ENCODE data around the gene CNP.
A peak's percentile ranks its signal among the peaks of the same experiment; 100 is the strongest.

Gene CNP

DNA sequence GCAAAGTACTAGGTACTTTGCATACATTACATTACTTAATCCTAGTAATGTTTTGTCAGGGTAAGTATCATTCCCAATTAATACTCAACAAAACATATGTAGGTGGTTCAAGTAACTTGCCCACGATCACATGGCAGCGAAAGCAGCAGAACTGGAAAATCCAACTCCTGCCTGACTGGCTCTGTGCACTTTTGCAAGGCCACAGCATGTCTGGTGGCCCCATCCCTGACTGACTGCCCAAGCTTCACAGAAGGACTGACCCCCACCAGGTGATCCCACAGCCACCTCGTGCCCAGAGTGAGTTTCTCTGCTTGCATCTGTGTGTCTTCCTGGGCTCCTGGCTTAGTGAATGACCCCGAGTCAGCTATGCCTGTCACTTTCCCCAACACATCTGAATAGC is 11.4 kb downstream of the CNP start:
- no peak overlapping the region for H3K4me3 ChIP-seq (ENCODE audit: low read depth, low read length)
- no peak for DNase-seq (ENCODE audit: low read depth, low spot score)
- TF ChIP-seq CTCF (IDR thresholded peaks at IDR 0.05; ENCODE audit: low read depth, low read length) = no peak
- in situ Hi-C loops (cut with HindIII; ENCODE audit: low sequenced_read_pairs) = no loop called here

DNA sequence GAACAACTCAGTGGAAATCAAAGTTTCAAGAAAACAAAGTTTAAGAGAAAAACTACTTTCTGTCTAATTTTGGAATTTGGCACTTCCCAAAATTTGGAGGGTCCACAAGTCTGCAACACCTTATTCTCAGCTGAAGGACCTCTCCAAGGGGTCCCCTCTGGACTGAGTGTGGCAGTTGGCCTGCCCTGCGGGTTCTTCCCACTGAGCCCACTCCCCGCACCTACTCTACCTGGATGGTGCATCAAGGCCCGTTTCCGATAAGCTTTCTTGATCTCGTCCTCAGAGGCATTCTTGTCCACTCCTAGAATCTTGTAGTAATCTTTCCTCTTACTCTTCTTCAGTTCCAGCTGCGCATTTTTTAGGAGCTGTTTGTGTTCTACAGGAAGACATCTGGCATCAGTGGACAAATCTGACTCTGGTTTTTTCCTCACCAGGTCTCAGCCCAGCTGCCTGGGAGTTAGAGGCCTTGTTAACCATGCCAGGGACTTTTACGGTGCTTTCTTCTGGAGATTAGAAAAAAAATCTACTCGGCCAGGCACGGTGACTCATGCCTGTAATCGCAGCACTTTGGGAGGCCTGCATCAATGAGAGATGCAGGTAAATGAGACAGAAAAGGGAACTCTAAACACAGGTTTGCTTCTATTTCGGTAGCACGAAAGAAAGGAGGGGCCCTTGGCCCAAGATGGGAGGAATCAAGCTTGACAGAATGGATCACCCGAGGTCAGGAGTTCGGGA is 15.6 kb downstream of the CNP start:
- in situ Hi-C loops (cut with HindIII; ENCODE audit: low sequenced_read_pairs) = no loop called here
- no peak for TF ChIP-seq CTCF (IDR thresholded peaks at IDR 0.05; ENCODE audit: low read depth, low read length)
- DNase-seq (ENCODE audit: low read depth, low spot score) = peak; percentile 47
- H3K4me3 ChIP-seq (ENCODE audit: low read depth, low read length) = no peak overlapping the region

DNA sequence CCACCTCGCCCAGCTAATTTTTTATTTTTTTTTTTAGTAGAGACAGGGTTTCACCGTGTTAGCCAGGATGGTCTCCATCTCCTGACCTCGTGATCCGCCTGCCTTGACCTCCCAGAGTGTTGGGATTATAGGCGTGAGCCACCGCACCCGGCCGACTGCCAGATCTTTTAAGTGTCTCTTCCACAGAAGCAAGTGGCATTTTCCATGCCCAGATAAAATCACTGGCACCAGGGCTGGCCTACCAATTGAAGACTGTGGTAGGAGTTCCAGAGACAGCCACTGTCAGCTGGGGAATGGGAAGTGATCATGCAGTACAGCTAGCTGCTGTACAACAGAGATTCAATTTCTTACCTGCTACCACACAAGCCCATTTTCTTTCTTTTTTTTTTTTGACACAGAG is 17.9 kb downstream of the CNP start:
- no peak for DNase-seq (ENCODE audit: low read depth, low spot score)
- in situ Hi-C loops (cut with HindIII; ENCODE audit: low sequenced_read_pairs) = no loop called here
- no peak overlapping the region for H3K4me3 ChIP-seq (ENCODE audit: low read depth, low read length)
- no peak for TF ChIP-seq CTCF (IDR thresholded peaks at IDR 0.05; ENCODE audit: low read depth, low read length)

- no peak overlapping the region for H3K4me3 ChIP-seq (ENCODE audit: low read depth, low read length)
- in situ Hi-C loops (cut with HindIII; ENCODE audit: low sequenced_read_pairs) = no loop called here
- no peak for TF ChIP-seq CTCF (IDR thresholded peaks at IDR 0.05; ENCODE audit: low read depth, low read length)
- DNase-seq (ENCODE audit: low read depth, low spot score) = no peak
Measured at GRCh38 chr17:41985919-41986318, 19.3 kb downstream of the CNP start.

DNA sequence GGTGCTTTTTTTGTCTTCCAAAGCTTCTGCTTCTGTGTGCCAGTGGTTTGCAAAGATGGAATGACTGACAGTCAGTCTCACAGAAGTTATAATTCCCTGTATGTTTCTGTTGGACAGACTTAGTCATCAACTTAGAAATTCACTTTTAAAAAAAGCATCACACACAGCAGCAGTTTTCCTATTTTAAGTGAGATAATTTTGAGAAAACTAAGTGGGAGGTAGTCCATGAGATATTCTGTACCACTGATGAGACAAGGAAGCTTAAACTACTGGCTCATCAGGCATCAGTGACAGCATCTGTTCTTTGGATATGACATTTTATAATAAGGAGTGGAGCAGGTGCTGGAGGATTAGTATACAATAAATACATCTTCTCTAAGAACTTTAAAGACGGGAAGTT is 20.0 kb downstream of the CNP start:
- H3K4me3 ChIP-seq (ENCODE audit: low read depth, low read length) = no peak overlapping the region
- in situ Hi-C loops (cut with HindIII; ENCODE audit: low sequenced_read_pairs) = no loop called here
- no peak for TF ChIP-seq CTCF (IDR thresholded peaks at IDR 0.05; ENCODE audit: low read depth, low read length)
- DNase-seq (ENCODE audit: low read depth, low spot score) = no peak

DNA sequence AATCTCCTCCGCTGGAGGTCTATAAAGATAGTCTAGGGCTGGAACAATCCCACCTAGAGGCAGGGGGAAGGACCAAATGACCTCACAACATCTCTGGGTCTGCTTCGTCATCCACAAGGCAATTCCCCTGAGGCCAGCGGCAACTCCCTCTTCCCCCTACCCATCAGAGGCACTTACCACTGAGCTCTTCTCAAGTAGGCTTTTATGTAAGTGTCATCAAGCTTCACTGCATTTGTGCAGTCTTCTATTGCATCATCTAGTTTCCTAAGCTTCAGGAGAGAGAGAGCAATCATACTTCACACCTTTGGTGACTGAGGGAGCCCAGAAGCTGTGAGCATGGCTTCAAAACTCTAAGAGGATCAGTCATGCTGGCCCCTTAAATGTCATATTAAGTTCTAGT is 21.0 kb downstream of the CNP start:
- no peak for DNase-seq (ENCODE audit: low read depth, low spot score)
- no peak for TF ChIP-seq CTCF (IDR thresholded peaks at IDR 0.05; ENCODE audit: low read depth, low read length)
- H3K4me3 ChIP-seq (ENCODE audit: low read depth, low read length) = no peak overlapping the region
- in situ Hi-C loops (cut with HindIII; ENCODE audit: low sequenced_read_pairs) = no loop called here
